GM18526 (cell line): ENCODE measurements around the gene PHF20.

Source experiments
- POLR2A ChIP-seq: IDR thresholded peaks from 3 replicates; pipeline ENCODE4 v1.6.1; 2011; ENCODE audit not compliant: insufficient read length; ENCODE audit errors: extremely low read depth

PHF20 gene

DNA sequence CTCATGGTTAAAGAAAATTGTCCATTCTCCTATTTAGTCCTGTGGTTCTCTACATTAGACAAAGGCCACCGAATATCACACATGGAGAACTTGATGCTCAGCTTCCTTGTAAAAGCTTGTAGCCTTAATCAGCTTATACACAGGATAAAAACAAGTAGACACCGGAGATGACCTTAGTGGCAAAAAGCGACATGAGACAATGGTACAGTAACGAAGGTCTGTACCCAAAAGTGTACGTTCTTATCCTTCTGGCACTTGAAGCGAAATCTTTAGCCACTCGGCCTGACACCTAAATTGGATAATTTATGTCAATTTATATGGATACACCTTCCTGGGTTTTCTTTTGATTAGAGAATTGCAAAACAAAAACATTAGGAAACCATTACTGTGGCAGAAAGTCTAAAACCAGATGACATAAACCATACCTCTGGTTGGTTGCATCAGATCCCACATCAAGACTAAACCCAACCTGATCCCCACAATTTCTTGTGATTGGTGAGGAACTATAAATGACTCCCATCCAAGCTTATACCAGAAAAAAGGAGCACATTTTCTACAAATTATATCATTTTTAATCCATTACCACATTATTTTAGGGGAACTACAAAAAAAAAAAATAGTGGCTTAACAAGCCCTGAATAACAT lies 35.9 kb upstream of the PHF20 start:
- TF ChIP-seq POLR2A = no peak

DNA sequence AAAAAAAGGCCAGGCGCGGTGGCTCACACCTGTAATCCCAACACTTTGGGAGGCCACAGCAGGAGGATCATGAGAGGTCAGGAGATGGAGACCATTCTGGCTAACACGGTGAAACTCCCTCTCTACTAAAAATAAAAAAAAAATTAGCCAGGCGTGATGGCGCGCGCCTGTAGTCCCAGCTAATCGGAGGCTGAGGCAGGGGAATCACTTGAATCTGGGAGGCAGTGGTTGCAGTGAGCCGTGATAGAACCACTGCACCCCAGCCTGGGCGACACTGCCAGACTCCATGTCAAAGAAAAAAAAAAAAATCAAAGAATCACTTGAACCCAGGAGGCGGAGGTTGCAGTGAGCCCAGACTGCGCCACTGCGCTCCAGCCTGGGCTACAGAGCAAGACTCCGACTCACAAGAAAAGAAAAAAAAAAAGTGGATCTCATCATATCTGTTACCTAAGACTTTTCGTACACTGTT lies 33.9 kb upstream of the PHF20 start:
- TF ChIP-seq POLR2A = no peak

DNA sequence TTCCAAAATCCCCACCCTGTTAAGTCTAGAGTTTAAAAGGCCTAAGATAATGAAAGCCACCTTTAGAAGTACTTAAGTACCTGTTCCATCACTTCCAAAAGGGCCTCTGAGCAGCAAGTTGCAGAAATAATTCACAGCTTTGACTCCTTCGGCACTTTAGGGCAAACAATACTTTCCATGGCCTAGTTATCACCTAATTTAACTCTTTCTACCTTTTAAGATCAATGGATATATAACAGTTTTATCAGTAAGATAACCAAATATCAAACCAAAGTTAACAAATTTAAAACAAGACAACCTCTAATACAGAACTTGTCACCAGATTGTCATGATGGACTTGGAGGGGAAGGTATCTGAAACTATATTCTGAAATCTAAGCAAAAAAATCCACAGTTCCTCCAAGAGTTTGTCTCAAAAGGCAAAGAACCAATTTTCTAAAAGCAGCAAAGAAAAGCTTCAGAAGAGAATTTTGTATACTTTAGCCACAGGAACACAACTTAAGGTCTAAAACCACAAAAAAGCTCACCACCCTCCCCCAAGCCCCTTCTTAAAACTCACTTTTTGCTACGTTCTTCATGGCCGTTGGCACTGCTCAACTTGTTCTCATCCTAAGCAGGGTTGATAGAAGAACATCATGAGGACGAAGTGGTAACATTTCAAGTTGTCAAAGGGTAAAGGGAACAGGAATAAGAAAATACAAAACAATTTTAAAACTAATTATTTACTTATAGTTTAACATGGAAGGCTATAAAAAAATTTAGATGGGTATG lies 33.2 kb upstream of the PHF20 start:
- no peak for TF ChIP-seq POLR2A

DNA sequence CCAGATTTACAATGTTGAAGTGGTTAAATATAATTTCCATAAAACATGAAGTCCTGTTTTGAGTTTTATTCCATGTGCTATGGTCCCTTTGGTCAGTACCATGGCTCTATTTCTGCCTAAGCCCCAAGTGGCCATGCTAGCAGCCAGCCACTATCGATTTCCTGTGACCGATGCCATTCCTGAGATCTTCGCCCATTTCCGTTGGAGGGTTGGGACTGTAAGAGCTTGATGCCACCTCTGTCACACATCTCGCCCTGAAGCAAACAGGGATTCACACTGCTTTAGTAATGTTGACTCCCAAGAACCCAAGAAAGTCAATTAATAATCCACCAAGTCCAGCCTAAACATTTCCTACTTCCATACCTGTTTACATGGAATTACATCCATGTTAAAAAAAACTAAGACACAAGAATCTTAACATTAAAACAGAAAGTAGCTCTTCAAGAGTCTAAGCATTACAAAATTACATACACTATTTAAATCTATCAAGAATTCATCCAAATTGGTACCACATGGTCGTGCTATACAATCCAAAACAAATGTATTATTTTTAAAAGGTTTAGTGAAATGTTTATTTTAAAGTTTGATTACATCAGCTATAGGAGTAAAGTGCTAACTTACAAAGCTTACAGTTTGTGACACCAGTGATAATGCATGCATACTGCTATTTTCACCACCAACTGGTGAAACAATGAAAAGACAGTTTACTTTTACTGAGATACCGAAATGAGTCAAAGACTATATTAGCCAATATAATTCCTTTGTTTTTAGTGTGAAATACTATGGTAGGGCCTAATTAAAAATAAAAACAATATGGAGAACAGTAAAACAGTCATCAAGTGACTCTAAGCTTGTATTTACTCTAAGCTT lies 32.3 kb upstream of the PHF20 start:
- TF ChIP-seq POLR2A = no peak

DNA sequence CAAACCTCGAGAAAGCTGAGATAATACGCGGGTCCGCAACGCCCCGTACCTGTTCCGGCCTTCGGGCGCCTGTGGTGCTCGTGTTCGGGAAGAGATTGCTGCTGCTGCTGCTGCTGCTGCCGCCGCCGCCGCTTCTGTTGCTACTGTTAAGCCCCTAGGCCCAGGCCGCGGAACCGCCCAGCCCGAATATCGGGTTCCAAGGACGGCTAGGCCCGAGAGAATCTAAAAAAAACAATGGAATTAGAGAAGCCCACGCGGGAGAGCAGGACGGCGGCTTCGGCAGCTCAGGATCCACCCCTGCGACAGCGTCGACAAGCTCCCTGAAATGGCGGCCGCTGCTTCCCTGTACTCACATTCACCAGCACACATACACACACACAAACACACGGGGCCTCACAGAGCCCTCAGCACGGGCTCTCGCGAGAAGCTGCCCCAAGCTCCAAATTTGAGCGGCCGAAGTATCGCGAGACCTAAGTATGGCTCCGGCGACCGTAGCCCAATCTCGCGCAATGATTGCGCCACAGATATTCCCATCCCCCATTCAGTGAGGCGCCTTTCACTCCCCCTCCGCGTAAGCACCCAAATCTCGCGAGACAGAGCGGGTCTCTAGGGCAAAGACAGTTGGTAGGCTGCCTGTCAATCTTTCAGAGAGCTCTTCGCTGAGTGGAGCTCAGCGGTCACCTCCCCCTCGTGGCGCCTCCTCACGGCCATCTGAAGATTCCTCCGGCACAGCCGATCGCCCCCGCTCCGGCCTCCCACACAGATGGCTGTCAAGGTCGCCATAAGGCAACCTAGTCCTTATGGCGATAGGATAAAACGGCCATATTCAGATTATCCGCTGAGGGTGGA lies 29.7 kb upstream of the PHF20 start, which contains the start of gene RBM39:
Gene RBM39 (minus strand): TSS at position 369 of the 849 bp plus-strand sequence. CDS start 1,386 bp downstream, outside the sequence.
- TF ChIP-seq POLR2A = peak; percentile 81

- no peak for TF ChIP-seq POLR2A
These were observed 28.9 kb upstream of the PHF20 start for GRCh38 chr20:35742741-35743523.

- TF ChIP-seq POLR2A = no peak
These were observed 27.9 kb upstream of the PHF20 start for GRCh38 chr20:35743693-35744491.

DNA sequence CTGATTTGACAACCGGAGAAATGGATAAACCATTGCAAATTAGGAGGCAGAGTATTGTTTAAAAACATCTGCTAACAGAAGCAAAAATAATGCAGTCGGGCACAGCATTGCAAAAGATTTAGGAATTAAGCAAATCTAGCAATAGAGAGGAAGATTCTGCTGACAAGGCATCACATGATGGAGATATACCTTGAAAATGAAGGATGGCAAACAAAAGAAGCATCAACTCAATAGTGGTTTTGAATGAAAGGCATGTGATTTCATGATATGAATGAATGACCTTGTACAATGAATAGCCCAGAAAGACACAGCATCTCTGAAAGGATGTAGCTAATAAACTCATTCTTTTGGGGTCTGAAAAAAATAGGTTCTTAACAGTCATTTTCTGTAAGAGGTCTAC lies 21.2 kb upstream of the PHF20 start:
- no peak for TF ChIP-seq POLR2A

DNA sequence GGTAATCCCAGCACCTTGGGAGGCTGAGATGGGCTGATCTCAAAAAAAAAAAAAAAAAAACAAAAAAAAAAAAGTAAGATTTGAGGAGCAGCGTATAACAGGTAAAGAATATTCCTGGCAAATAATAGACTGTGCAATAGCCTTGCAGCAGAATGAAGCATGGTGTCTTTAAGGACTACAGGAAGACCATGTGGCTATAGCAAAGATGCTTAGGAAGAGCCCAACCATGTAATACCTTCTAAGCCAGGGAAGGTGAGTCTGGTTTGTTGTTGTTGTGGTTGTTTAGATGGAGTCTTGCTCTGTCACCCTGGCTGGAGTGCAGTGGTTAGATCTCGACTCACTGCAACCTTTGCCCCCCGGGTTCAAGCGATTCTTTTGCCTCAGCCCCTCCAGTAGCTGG lies 15.4 kb upstream of the PHF20 start:
- TF ChIP-seq POLR2A = no peak

DNA sequence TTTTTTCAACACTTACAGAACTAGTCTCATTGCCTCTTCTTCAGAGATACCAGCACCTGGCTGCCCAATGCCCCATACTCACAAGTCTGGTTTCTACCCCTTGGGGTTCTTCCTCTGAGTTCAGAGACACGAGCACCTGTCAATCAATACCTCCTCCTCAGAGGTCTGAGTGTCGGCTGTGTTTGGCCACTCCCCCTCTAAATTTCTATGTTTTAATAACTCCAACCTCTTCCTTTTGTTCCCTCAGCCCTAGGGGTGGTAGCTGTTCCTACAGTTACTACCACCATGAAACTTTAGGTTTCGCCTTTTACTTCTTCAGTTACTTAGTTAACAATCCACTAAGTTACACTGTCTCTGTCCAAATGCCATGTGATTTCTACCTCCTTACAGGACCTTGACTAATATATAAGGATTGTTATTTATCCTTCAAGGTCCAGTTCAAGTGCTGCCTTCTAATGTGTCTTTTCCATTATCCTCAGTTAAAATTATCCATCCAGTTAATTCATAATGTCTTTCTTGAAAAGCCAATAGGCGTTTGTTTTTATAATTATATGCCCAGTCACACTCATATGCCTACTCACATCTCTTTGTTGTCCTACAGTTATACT lies 14.6 kb upstream of the PHF20 start:
- TF ChIP-seq POLR2A = no peak

GRCh38 chr20:35762461-35762860 lies 9.4 kb upstream of the PHF20 start:
- no peak for TF ChIP-seq POLR2A

DNA sequence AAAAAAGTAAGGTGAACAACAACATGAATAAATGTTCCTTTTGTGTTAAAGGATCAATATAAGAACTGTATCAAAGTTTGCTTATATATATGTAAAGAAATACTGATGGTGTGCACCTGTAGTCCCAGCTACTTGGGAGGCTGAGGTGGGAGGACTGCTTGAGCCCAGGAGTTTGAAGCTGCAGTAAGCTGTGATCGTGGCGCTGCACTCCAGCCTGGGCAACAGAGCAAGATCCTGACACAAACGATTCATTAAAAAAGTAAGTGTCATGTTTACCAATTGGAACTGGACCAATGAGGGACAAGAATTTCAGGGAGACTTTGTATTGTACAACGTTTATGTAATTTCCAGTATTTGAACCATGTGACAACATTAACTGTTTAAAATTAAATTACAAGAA lies 5.0 kb upstream of the PHF20 start:
- TF ChIP-seq POLR2A = no peak
